ENCODE results near the gene TEAD1. TPM values are rescaled to one million over a fixed set of nuclear protein-coding genes. Genes with fewer than 3 reads are reported as not detected.
"Not testable (repeated sequence)": the region's sequence is repeated elsewhere in the genome, so short reads cannot be mapped to it uniquely, and the experiment has no call there.

Gene TEAD1
- total and polyA plus RNA-seq, 2 donors (not counting 1 experiment from before 2014, with no cell fraction given) = 88.6 to 121 TPM

DNA sequence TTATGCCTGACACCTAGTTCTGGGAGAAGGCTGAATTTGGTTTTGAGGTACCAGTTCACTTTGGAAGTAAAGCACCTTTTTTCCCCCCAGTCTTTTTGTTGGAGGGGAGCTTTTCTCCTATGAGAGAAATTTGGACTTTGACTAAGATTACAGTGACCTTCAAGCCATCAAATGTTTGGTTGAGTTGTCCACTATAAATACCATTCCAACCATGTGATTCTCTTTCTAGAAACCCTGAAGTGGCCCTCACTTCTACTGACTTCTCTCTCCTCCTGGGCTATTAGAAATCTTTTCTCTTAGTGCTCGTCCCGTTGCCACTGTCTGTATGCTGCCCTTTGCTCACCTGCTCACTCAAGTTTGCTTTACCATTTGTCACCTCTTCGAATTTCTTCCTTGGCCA lies 82.6 kb downstream of the TEAD1 start:
- peaks cover 10% of the 10 kb centered on the region for H4K20me1 ChIP-seq (ENCODE audit: control insufficient read depth, extremely low read depth, insufficient read depth, low read length)
- no peak overlapping the region for H3K9ac ChIP-seq (ENCODE audit: insufficient read depth, low read length)
- TF ChIP-seq, protein P1, sequence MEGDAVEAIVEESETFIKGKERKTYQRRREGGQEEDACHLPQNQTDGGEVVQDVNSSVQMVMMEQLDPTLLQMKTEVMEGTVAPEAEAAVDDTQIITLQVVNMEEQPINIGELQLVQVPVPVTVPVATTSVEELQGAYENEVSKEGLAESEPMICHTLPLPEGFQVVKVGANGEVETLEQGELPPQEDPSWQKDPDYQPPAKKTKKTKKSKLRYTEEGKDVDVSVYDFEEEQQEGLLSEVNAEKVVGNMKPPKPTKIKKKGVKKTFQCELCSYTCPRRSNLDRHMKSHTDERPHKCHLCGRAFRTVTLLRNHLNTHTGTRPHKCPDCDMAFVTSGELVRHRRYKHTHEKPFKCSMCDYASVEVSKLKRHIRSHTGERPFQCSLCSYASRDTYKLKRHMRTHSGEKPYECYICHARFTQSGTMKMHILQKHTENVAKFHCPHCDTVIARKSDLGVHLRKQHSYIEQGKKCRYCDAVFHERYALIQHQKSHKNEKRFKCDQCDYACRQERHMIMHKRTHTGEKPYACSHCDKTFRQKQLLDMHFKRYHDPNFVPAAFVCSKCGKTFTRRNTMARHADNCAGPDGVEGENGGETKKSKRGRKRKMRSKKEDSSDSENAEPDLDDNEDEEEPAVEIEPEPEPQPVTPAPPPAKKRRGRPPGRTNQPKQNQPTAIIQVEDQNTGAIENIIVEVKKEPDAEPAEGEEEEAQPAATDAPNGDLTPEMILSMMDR (conservative IDR thresholded peaks at IDR 0.05 in 1 of 2, IDR thresholded peaks at IDR 0.05 in 1 of 2; ENCODE audit: low read depth in 1 of 2, low read length in 2 of 2) = no peak
- no peak for TF ChIP-seq EZH2 (IDR thresholded peaks at IDR 0.05; ENCODE audit: low read length, missing control alignments)
- H3K79me2 ChIP-seq (ENCODE audit: control insufficient read depth, insufficient read depth, low read length) = peaks cover 97% of the 10 kb centered on the region
- H3K27me3 ChIP-seq (ENCODE audit: control insufficient read depth, insufficient read depth, low read length) = no peaks in the 10 kb centered on the region
- H3K27ac ChIP-seq (ENCODE audit: insufficient read depth, low read length) = no peak overlapping the region
- no peak for DNase-seq (ENCODE audit: low read depth in 2 of 2)
- no peak overlapping the region for H3K4me3 ChIP-seq (replicated peaks in 1 of 4; ENCODE audit: control extremely low read depth in 1 of 4, insufficient read depth in 1 of 4, low read depth in 3 of 4, low read length in 4 of 4)
- H3K4me1 ChIP-seq (ENCODE audit: control insufficient read depth, extremely low read depth, insufficient read depth, low read length) = peaks cover 11% of the 10 kb centered on the region
- no peaks in the 10 kb centered on the region for H3K36me3 ChIP-seq (ENCODE audit: control insufficient read depth, insufficient read depth, low read length)
- H2AFZ ChIP-seq (ENCODE audit: low read length) = no peak overlapping the region
- H3K4me2 ChIP-seq (ENCODE audit: extremely low read depth, insufficient read depth, low read length) = no peak overlapping the region
- no peaks in the 10 kb centered on the region for H3K9me3 ChIP-seq (ENCODE audit: control insufficient read depth, insufficient read depth, low read depth, low read length)

DNA sequence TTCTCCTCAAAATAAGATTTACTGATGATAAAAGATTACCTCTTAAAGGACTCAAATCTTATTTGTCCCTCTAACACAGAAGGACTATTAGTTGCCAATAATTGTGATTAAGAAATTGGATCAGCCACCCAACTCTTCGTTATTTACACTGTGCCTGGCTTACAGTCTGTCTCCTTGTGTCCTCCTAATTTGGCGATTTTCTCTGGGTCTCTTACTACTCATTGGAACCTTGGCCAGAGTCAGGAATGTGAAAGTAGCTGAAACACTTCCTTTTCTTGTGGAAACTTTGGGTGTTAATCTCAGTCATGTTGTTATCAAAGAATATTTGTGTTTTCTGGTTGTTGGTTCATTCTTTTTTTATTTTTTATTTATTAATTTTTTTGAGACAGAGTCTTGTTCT lies 83.2 kb downstream of the TEAD1 start:
- H2AFZ ChIP-seq (ENCODE audit: low read length) = no peak overlapping the region
- no peaks in the 10 kb centered on the region for H3K27me3 ChIP-seq (ENCODE audit: control insufficient read depth, insufficient read depth, low read length)
- no peak overlapping the region for H3K4me3 ChIP-seq (replicated peaks in 1 of 4; ENCODE audit: control extremely low read depth in 1 of 4, insufficient read depth in 1 of 4, low read depth in 3 of 4, low read length in 4 of 4)
- no peaks in the 10 kb centered on the region for H3K9me3 ChIP-seq (ENCODE audit: control insufficient read depth, insufficient read depth, low read depth, low read length)
- H3K4me1 ChIP-seq (ENCODE audit: control insufficient read depth, extremely low read depth, insufficient read depth, low read length) = peaks cover 11% of the 10 kb centered on the region
- TF ChIP-seq, protein P1 (conservative IDR thresholded peaks at IDR 0.05 in 1 of 2, IDR thresholded peaks at IDR 0.05 in 1 of 2; ENCODE audit: low read depth in 1 of 2, low read length in 2 of 2) = no peak
- no peak for TF ChIP-seq EZH2 (IDR thresholded peaks at IDR 0.05; ENCODE audit: low read length, missing control alignments)
- peaks cover 8% of the 10 kb centered on the region for H4K20me1 ChIP-seq (ENCODE audit: control insufficient read depth, extremely low read depth, insufficient read depth, low read length)
- no peak overlapping the region for H3K9ac ChIP-seq (ENCODE audit: insufficient read depth, low read length)
- no peak for DNase-seq (ENCODE audit: low read depth in 2 of 2)
- H3K79me2 ChIP-seq (ENCODE audit: control insufficient read depth, insufficient read depth, low read length) = peaks cover 98% of the 10 kb centered on the region
- no peak overlapping the region for H3K27ac ChIP-seq (ENCODE audit: insufficient read depth, low read length)
- no peak overlapping the region for H3K4me2 ChIP-seq (ENCODE audit: extremely low read depth, insufficient read depth, low read length)
- no peaks in the 10 kb centered on the region for H3K36me3 ChIP-seq (ENCODE audit: control insufficient read depth, insufficient read depth, low read length)

DNA sequence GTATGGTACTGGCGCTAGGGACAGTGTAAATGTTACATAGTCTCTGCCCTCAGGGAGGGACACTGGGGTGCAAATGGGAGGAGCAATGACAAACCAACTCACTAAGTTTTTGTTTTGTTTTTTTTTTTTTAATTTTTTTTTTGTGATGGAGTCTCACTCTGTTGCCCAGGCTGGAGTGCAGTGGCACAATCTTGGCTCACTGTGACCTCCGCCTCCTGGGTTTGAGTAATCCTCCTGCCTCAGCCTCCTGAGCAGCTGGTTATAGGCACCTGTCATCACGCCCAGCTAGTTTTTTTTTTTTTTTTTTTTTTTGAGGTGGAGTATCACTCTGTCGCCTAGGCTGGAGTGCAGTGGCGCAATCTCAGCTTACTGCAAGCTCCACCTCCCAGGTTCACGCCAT lies 83.9 kb downstream of the TEAD1 start:
- H2AFZ ChIP-seq (ENCODE audit: low read length); H3K36me3 ChIP-seq (ENCODE audit: control insufficient read depth, insufficient read depth, low read length); H3K4me3 ChIP-seq (replicated peaks in 1 of 4; ENCODE audit: control extremely low read depth in 1 of 4, insufficient read depth in 1 of 4, low read depth in 3 of 4, low read length in 4 of 4); H3K27me3 ChIP-seq (ENCODE audit: control insufficient read depth, insufficient read depth, low read length); H3K9me3 ChIP-seq (ENCODE audit: control insufficient read depth, insufficient read depth, low read depth, low read length); H3K9ac ChIP-seq (ENCODE audit: insufficient read depth, low read length); H4K20me1 ChIP-seq (ENCODE audit: control insufficient read depth, extremely low read depth, insufficient read depth, low read length); H3K27ac ChIP-seq (ENCODE audit: insufficient read depth, low read length); DNase-seq (ENCODE audit: low read depth in 2 of 2); H3K4me2 ChIP-seq (ENCODE audit: extremely low read depth, insufficient read depth, low read length): not testable (repeated sequence)
- Histone ChIP-seq H3K79me2 (ENCODE audit: control insufficient read depth, insufficient read depth, low read length) (peaks cover 98% of the 10 kb centered on the region), H3K4me1 (ENCODE audit: control insufficient read depth, extremely low read depth, insufficient read depth, low read length) (peaks cover 11% of the 10 kb centered on the region)

Measured in fibroblast of lung (primary cell).